HG03060 (cell line): ENCODE data around the gene EXD3.
"Not testable (repeated sequence)": the region's sequence is repeated elsewhere in the genome, so short reads cannot be mapped to it uniquely, and the experiment has no call there.

ENCODE experiments used
- ATAC-seq: cut with Tn5 transposase; IDR thresholded peaks from one replicate; pipeline ENCODE4 v1.9.1; 2021; ENCODE audit warnings: low read depth, moderate number of reproducible peaks; ENCODE audit not compliant: unreplicated experiment

Gene EXD3

DNA sequence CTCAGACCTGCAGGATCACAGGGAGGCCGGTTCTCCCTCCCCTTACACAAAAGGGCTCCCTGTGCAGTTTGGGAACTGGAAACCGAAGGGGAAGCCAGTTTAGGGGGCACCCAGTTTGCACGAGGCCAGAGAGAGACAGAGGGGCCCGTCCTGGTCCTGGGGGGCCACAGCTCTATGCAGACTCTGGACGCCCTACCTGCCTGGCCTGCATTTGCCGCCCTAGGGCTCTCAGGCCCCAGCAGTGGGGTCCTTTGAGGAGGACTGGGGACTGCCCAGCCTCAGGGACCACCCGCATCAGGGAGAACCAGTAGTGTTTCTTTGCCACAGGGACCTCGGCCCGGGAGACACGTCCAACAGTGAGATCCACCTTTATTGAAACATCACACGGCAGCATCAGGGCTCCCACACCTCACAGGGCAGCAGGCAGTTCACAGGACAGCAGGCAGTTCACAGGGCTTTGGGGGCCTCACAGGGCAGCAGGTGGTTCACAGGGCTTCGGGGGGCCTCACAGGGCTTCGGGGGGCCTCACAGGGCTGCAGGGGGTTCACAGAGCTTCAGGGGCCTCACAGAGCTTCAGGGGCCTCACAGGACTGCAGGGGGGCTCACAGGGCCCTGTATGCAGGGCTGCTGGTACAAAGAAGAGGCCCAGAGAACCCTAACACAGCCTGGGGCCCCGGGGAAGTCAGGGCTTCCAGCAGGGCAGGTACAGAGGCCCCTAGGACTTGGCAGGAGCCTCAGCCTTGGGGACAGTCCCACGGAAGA is 36.8 kb upstream of the EXD3 start:
- no peak for ATAC-seq

DNA sequence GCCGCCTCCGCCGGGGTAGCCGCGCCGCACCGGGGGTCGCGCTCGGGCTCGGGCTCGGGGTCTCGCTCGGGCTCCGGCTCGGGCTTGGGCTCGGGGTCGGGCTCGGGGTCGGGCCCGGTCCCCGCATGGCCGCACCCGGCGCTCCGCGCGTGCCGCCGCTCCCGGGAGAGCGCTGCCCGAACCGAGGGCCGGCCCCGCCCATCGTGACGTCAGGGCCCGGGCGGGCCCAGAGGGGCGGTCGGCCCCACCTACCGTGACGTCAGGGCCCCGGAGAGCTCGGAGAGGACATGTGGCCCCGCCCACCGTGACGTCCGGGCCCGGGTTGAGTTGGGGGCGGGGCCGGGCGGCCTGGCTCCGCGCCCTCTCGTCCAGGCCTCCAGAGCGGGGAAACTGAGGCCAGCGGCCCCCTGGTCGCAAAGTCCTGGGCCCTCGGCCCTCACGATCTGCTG is 36.2 kb upstream of the EXD3 start, which contains the start of gene NSMF:
TSS of gene NSMF (minus strand) at position 183 of the 449 bp plus-strand sequence. CDS start 232 bp downstream, outside the sequence.
- ATAC-seq, result no peak

DNA sequence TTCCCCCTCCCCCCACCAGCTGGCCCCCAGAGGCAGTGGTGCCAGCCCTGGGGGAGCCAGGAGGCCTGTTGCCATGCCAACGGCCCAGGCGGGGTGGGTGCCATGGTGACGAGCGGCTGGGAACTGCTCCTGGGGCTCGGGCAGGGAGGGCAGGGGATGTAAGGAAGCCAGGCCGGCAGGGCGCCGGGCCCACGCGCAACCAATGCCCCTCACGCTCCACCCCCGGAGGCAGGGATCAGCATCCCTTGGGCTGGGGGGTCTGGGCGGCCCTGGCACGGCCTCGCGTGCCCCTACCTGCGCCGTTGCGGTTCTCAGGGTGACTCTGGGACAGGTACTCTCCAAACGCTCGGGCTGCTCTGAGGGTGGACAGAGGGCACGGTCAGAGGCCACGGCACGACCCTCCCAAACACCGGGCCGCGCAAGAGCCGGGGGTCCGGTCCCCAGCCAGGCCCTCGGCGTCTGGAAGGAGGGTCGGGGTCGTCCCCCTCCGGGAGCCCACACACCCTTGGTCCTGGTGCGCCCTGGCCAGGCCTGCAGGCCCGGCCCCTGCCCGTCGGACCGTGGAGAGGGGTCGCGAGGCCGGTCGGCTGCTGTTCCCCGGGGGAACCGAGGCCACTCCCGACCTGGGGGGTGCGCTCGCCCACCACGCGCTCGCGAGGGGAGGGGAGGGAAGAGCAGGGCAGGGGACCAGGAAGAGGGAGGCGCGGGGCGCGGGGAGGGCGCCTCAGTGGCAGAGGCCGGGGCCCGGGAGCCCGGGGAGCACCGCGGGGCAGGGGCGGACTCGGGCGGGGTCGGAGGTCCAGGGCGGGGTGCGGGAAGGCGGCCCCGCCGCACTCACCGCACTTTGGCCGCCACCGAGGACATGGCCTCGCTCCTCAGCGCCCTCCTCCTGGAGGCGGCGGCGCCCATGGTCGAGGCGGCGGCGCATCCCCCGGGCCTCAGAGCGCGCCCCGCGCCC is 35.5 kb upstream of the EXD3 start:
- no peak for ATAC-seq

DNA sequence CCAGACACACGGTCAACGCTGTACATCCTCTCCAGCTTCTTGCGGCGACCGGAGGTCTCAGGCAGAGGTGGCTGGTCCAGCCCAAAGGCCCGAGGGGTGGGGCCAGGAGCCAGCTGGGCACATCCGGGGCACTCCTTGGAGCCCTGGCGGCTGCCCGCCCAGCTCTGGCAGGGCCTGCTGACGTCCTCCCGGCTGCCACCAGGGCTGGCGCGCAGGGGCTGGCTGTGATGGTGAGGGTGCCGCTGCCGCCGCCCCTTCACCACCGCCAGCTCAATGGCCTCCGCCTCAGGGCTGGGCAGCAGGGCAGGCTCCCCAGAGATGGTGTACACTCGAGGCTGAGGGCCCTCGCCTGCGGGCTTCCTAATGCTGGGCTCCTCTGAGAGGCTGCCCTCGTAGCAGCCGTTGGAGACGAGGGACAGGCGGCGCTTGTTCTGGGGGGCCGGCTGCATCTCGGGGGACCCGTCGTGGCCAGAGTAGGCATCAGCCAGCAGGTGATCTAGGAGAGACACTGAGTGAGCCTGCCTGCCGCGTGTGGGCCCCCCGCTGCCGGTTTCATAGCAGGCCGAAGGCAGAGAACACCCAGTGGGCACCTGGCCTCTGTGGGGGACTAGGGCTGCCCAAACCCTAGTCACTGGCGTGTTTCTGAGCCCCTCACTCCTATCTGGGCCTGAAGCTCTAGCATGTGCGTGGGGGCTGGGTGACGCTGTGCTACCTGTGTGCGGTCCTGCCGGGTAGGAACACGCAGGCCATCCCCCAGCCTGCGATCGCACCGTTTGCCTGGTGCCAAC is 34.6 kb upstream of the EXD3 start:
- ATAC-seq, result no peak

DNA sequence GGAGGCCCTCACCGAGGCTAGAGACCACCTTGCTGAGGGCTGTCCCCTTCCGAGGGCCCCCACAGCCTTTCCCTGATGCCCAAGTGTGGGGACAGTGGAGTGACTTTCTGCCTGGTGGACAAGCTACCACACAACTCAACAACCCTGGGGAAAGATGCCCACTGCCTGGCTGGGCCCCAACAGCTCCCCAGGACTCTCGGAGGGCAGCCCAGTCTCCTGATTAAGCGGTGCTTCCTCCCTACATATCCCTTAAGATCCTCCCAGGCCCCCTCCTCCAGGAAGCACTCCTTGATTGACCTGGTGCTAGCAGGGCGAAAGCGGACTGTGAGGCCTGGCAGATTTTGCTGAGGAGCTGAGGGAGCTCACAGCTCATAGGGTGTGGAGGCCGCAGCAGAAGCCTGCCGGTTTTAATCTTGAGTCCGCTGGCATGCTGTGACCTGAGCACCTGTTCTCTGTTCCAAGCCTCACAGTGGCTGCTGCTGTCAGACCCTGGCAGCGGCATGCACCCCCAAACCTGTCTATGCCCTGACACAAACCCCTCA is 34.0 kb upstream of the EXD3 start:
- ATAC-seq, result no peak

DNA sequence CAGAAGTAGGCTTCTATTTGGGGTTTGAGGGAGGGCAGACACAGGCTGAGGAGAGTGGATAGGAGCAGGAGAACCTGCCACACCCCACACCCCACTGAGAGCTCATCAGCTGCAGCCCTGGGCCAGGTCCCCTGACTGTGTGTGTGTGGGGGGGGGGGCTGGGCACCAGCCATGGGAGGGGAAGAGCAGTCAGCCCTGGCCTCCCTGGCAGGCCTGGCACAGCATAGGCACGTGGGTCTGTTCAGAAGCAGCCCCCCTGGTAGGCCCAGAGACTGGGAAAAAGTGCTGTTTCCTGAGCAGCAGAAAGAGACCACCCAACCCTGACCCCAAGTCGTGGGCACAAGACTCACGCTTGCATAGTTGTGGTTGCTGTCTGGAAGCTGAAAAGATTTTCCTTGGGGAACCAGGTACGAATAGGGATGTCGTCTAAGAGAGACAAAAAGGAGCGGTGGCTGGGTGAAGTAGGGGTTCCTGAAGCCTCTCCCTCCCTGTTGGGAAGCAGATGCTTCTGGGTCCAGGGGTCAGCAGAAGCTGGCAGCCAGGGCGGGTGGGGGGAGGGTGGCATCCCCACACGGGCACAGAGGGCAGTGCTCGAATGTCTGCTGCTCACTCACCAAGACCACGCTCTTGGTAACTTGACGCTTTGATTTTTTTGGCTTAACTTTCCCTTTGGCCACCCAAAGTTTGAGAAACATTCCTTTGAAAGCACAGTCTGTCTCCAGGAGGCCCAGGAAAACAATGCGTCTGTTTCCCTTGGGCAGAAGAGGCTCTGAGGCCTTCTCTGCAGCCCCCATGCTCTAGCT is 33.3 kb upstream of the EXD3 start:
- no peak for ATAC-seq

DNA sequence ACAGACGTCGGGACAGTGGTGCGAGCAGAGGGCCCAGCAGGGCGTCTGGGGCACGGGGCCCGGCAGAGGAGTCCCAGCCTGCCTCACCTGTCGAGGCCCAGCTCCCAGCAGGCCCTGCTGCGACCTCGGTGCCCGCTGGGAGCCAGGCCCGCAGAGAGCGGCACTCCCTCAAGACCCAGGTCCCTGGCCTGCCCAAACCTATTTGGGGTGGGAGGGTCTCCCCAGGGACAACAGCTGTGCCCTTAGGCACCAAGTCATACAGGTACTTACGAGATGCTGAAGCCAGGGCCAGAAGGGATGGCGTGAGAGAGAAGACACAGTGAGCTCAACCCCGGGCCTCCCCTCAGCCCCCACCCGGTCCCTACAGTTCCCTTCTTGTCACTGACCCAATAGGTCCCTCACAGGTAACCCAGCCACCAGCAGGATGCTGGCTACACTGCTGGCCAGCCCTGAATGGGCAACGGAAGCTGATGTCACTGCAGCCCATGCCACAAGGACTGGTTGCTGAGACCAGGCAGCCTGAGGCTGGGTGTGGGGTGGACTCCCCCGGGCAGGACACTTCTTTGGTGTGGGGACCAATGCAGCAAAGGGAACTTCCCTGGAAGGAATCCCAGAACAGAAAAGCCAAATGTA is 32.5 kb upstream of the EXD3 start:
- ATAC-seq, result no peak

DNA sequence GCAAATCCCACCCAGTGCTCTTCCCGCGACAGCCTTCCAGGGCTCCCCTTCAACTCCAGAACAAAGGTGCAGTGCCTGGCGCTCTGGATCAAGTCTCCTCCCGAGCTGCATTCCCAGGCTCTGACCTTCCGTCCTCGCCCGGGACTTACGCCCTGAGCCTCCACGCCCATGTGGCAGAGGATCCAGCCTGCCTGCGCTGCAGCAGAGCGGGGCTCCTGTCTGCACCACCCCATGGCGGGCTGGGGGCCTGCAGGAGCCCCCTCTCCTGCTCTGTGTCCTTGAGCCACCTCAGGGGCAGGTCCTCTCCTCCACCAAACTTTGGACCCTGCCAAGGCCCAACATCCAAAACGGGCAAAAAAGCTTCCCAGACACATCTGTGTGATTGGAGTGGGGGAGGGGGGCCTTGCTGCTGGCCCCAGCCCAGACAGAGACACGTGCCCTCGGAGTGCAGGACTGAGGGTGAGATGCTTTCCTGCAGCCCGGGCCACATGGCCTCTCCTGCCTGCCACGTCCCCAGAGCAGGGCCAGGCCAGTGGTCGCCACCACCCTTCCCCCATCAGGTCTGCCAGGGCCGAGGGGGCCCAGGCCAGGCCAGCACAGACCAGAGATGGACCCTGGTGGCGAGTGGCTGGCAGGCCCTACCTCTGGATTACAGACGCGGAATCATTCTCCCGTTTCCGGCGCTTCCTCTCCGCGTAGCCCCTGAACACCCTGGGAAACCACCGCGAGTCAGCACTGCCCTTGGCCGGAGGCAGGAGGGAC is 31.8 kb upstream of the EXD3 start:
- no peak for ATAC-seq

DNA sequence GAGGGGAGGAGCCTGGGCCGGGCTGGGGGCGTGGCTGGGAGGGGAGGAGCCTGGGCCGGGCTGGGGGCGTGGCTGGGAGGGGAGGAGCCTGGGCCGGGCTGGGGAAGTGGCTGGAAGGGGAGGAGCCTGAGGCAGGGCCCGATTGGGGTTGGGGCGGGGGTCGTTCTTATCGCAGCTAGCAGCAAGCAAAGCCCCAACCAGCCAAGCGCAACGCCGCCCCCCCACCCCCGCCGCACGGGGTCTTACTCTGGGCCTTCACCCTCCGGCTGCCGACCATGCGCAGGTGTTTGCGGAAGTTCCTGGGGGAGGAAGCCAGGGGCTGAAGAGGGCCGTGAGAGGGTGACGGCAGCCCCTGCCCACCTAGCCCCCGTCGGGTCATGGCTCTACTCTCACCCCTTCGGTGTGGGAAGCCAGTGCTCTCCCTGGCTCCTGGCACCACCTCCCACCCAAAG is 31.2 kb upstream of the EXD3 start:
- ATAC-seq, result no peak

DNA sequence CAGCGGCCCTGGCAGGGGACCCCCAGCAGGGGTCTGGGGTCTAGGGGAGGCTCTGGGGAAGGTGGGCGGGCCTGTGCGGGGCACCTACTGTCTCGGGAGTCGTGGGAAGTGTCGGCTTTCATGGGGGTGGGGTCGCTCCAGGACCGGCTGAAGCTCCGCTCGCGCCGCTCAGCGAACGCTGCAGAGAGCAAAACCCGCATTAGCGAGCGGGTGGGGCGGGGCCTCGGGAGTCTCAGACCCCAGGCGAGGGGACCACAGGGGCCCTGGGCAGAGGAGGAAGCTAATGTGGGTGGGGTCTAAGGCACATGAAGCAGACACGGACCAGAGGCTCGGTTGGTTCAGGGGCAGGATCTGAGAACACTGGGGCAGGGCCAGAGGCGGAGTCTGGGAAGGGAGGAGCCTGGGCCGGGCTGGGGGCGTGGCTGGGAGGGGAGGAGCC is 30.7 kb upstream of the EXD3 start:
- no peak for ATAC-seq

DNA sequence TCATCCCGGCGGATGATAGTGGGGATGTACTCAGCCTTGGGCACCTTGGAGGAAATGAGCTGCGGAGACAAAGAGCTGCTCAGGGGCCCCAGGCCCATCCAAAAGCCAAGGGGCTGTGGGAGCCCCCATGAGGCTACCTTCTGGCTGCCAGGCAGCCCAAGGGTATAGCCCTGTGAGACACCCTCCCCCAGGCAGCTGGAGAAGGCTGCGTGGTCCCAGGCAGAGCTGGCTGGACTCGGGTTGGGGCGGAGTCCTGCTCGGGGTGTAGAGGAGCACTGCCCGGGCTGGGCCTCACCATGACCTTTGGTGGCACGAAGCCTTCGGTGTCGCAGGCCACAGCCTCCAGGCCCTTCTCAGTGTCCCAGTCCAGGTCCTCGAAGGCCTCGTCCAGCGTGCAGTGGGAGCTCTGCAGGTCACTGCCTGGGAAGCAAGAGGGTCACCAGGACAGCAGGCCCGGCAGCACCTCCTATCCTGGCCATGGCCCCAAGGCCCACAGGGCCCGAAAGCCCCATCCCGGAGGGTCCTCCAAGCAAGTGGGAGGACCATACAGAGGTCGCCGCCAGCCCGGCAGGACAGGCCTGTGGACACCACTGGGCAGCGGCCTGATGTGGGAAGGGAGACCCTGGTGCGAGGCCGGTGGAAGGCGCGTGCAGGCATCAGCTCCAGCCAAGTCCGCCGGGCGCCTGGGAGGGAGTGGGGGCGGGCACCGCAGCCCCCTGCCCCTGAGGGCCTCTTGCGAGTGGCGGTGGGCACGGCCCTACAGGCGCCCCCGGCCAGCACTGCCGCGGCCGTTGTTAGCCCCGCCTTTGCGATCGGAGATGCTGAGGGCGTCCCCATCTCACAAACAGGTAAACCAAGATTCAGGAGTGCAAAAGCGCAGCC is 30.0 kb upstream of the EXD3 start:
- no peak for ATAC-seq

DNA sequence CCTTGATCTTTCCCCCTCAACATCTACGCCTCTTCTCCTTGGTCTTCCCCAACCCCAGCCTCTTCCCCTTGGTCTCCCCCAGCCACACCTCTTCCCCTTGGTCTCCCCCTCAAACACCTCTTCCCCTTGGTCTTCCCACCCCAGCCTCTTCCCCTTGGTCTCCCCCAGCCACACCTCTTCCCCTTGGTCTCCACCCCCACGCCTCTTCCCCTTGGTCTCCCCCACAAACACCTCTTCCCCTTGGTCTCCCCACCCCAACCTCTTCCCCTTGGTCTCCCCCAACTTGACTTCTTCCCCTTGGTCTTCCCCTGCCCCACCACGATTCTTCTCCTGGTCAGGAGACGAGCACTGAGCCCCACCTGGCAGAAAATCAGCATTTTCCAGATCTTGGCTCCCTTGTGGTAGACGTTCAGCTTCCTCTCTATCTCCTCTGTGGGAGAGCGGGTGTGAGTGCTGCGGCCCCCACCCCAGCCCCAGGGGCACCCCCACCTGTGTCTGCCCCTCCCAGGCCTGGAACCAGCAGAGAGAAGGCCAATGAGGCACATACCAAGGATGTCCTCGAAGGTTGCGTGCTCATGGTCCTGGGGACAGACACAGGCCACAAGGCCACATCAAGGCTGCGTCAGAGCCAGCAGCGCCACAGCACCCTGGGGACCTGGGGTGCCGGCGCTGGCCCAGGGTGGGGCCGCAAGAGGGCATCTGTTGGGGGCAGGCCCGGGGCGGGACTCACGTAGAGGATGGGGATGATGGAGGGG is 29.2 kb upstream of the EXD3 start:
- no peak for ATAC-seq

DNA sequence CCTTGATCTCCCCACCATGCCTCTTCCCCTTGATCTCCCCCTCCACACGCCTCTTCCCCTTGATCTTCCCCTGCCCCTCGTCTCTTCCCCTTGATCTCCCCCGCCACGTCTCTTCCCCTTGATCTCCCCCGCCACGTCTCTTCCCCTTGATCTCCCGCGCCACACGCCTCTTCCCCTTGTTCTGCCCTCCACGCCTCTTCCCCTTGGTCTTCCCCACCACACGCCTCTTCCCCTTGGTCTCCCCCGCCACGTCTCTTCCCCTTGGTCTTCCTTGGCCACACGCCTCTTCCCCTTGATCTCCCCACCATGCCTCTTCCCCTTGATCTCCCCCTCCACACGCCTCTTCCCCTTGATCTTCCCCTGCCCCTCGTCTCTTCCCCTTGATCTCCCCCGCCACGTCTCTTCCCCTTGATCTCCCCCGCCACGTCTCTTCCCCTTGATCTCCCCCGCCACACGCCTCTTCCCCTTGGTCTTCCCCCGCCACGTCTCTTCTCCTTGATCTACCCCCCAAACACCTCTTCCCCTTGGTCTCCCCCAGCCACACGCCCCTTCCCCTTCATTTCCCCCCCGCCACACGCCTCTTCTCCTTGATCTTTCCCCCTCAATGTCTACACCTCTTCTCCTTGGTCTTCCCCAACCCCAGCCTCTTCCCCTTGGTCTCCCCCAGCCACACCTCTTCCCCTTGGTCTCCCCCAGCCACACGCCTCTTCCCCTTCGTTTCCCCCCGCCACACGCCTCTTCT is 28.5 kb upstream of the EXD3 start:
- not testable (repeated sequence) for ATAC-seq

DNA sequence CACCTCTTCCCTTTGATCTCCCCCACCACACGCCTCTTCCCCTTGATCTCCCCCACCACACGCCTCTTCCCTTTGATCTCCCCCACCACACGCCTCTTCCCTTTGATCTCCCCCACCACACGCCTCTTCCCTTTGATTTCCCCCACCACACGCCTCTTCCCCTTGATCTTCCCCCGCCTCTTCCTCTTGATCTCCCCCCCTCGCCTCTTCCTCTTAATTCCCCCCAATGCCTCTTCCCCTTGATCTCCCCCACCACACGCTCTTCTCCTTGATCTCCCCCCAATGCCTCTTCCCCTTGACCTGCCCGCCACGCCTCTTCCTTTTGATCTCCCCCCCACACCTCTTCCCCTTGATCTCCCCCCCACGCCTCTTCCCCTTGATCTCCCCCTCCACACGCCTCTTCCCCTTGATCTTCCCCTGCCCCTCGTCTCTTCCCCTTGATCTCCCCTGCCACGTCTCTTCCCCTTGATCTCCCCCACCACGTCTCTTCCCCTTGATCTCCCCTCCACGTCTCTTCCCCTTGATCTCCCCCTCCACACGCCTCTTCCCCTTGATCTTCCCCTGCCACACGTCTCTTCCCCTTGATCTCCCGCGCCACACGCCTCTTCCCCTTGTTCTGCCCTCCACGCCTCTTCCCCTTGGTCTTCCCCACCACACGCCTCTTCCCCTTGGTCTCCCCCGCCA is 27.7 kb upstream of the EXD3 start:
- not testable (repeated sequence) for ATAC-seq

DNA sequence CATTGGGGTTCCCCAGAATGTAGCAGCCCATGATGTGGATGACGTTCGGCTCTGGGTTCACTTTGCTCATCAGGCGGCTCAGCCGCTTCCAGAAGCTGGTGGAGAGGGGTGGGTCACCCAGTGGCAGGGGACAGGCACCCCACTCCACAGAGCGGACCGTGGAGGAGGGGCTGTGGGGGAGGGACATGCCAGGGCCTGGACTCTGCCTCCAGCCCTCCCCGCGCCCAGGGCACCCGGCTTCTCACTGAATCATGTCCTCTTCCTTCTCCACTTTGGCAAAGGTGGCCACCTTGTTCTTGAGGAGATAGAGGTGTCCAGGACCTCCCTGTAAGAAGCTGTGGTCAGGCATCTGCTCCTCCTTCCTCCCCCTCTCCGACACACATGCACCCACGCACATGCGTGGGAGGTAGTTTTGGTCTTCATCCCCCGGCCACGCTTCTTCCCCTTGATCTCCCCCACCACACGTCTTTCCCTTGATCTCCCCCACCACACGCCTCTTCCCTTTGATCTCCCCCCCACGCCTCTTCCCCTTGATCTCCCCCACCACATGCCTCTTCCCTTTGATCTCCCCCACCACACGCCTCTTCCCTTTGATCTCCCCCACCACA is 27.1 kb upstream of the EXD3 start:
- ATAC-seq, result no peak
